Endothelial cell of umbilical vein (primary cell): ENCODE data around the gene ORM2. TPM values are rescaled to one million over a fixed set of nuclear protein-coding genes. Genes with fewer than 3 reads are reported as not detected.

Source experiments
- BruUV-seq: library from RNA; stranded (reverse); fragments of 400-500 nt; replicated peaks from 2 replicates; lab custom pipeline; 2021; lab: Mats Ljungman, UMichigan
- CTCF ChIA-PET: fragments of 300-600, 350-600 bp; sonication (Branson Sonifier 250); formaldehyde crosslinking; loops from one replicate; lab custom pipeline; 2021; ENCODE audit warnings: antibody characterized with exemption, inconsistent platforms; lab: Charles Lee
- POLR2A ChIA-PET: fragments of 300-600, 350-600 bp; sonication (Branson Sonifier 250); formaldehyde crosslinking; loops from one replicate; lab custom pipeline; 2021; ENCODE audit warnings: antibody characterized with exemption, inconsistent platforms; lab: Charles Lee
- DNase-seq: peaks from one replicate; pipeline ENCODE4 v3.0.0-alpha.2; 2011; ENCODE audit warnings: low read depth, low spot score
- FAIRE-seq: peaks from 2 replicates; lab custom pipeline; 2011; peaks lifted over from hg19 to GRCh38; lab: Jason Lieb, UNC
- H2AFZ ChIP-seq: 2 replicates; pipeline ENCODE4 v1.6.0; 2012; ENCODE audit warnings: low read depth, low read length, control low read depth, inconsistent platforms
- H3K27ac ChIP-seq: 2 replicates; pipeline ENCODE4 v1.5.1; 2011; ENCODE audit warnings: low read depth, mild to moderate bottlenecking, control low read depth, low read length, moderate library complexity; ENCODE audit not compliant: insufficient read depth
- H3K27me3 ChIP-seq, 2 experiments: 2 replicates each; pipeline versions ENCODE4 v1.6.0 to v1.6.1; 2011; ENCODE audit warnings: low read length in 2 of 2, mixed read lengths in 1 of 2; ENCODE audit not compliant: control insufficient read depth in 2 of 2, insufficient read depth in 2 of 2
- H3K36me3 ChIP-seq, 2 experiments: 2 replicates in 1 of 2; 3 replicates in 1 of 2; pipeline ENCODE4 v1.5.1; 2011; ENCODE audit warnings: low read length in 2 of 2, mild to moderate bottlenecking in 1 of 2, moderate library complexity in 1 of 2; ENCODE audit not compliant: control insufficient read depth in 2 of 2, insufficient read depth in 2 of 2; ENCODE audit errors: extremely low read depth in 1 of 2
- H3K4me1 ChIP-seq: 3 replicates; pipeline ENCODE4 v1.5.1; 2011; ENCODE audit warnings: mild to moderate bottlenecking, low read length; ENCODE audit not compliant: control insufficient read depth, insufficient read depth; ENCODE audit errors: extremely low read depth
- H3K4me2 ChIP-seq: 2 replicates; pipeline ENCODE4 v1.6.1; 2011; ENCODE audit warnings: low read length, control low read depth, mixed read lengths; ENCODE audit not compliant: insufficient read depth
- H3K4me3 ChIP-seq, 3 experiments: fragments of 200-600 bp in 1 of 3; sonication (generic), shearing (Covaris generic) in 1 of 3; replicated peaks in 1 of 3; 2 replicates each; pipeline ENCODE4 v1.5.1; 2011 to 2016; ENCODE audit warnings: control low read depth in 3 of 3, low read length in 3 of 3, mild to moderate bottlenecking in 2 of 3, inconsistent platforms in 1 of 3, low read depth in 1 of 3, moderate library complexity in 1 of 3; ENCODE audit not compliant: insufficient read depth in 1 of 3
- H3K79me2 ChIP-seq: 2 replicates; pipeline ENCODE4 v1.6.0; 2012; ENCODE audit warnings: low read length, inconsistent platforms; ENCODE audit not compliant: control insufficient read depth, insufficient read depth
- H3K9ac ChIP-seq: replicated peaks from 2 replicates; pipeline ENCODE3; 2011; ENCODE audit warnings: low read length, control low read depth; ENCODE audit not compliant: insufficient read depth; ENCODE audit errors: extremely low read depth
- H3K9me1 ChIP-seq: replicated peaks from 3 replicates; pipeline ENCODE4 v1.6.0; 2011; ENCODE audit warnings: mild to moderate bottlenecking, low read length; ENCODE audit not compliant: control insufficient read depth, insufficient read depth; ENCODE audit errors: extremely low read depth
- H3K9me3 ChIP-seq: replicated peaks from 2 replicates; pipeline ENCODE4 v1.5.1; 2012; ENCODE audit warnings: low read length, inconsistent platforms; ENCODE audit not compliant: control insufficient read depth, insufficient read depth
- H4K20me1 ChIP-seq: replicated peaks from 2 replicates; pipeline ENCODE3; 2011; ENCODE audit warnings: mild to moderate bottlenecking, low read length; ENCODE audit not compliant: control insufficient read depth, insufficient read depth; ENCODE audit errors: extremely low read depth
- CTCF ChIP-seq, 2 donors: IDR thresholded peaks; 1 replicate in 1 of 2; 2 replicates in 1 of 2; pipeline ENCODE4 v1.5.1; 2011; ENCODE audit warnings: low read length in 2 of 2, mild to moderate bottlenecking in 2 of 2, moderate library complexity in 2 of 2, control low read depth in 1 of 2, inconsistent platforms in 1 of 2, low read depth in 1 of 2; ENCODE audit not compliant: insufficient read depth in 1 of 2; ENCODE audit errors: extremely low read depth in 1 of 2
- EZH2 ChIP-seq: IDR thresholded peaks from 2 replicates; pipeline ENCODE4 v1.6.1; 2012; ENCODE audit warnings: borderline replicate concordance, low read depth, mild to moderate bottlenecking, moderate library complexity, low read length, inconsistent platforms; ENCODE audit not compliant: severe bottlenecking
- FOS ChIP-seq: IDR thresholded peaks from 2 replicates; pipeline ENCODE4 v1.6.1; 2011; ENCODE audit warnings: mild to moderate bottlenecking, low read length, moderate library complexity, borderline replicate concordance; ENCODE audit not compliant: insufficient read depth
- GATA2 ChIP-seq: IDR thresholded peaks from 2 replicates; pipeline ENCODE4 v1.7.0; 2011; ENCODE audit warnings: low read depth, mild to moderate bottlenecking, moderate library complexity, mixed read lengths, low read length; ENCODE audit not compliant: insufficient read length, insufficient read depth
- JUN ChIP-seq: IDR thresholded peaks from 2 replicates; pipeline ENCODE4 v1.6.1; 2011; ENCODE audit warnings: borderline replicate concordance, low read depth; ENCODE audit not compliant: insufficient read length, insufficient read depth
- MAX ChIP-seq: IDR thresholded peaks from 2 replicates; pipeline ENCODE4 v1.6.1; 2011; ENCODE audit not compliant: insufficient read depth, insufficient read length
- MYC ChIP-seq: IDR thresholded peaks from one replicate; pipeline ENCODE4 v1.6.1; 2011; ENCODE audit warnings: mild to moderate bottlenecking, low read depth, low read length
- dilution Hi-C: fragments of 300-500 bp; cut with MboI; formaldehyde crosslinking; loops from one replicate; pipeline ENCODE4 v1.15.0; 2019; ENCODE audit warnings: low sequenced_read_pairs; ENCODE audit not compliant: extremely low pct_ligation_motif_present
- intact Hi-C: fragments of 100-400 bp; cut with micrococcal nuclease; formaldehyde crosslinking; loops from one replicate; pipeline ENCODE4 v1.10.0; 2022
- polyA plus RNA-seq, 4 experiments: library from polyadenylated mRNA; depleted of rRNA in 3 of 4; stranded (reverse) in 3 of 4; unstranded in 1 of 4; fragments of >200 nt; gene quantifications; 2 replicates each; pipeline versions ENCODE4 v1.2.1 to v1.2.3, GENCODE V29; 2011 to 2012; ENCODE audit warnings: missing spikeins in 1 of 4
- total RNA-seq: library from RNA; stranded (reverse); gene quantifications from 2 replicates; pipeline ENCODE4 v1.2.3, GENCODE V29; 2021

The ORM2 gene
- total and polyA plus RNA-seq, 2 donors (not counting 3 experiments of a cell fraction or from before 2014, with no cell fraction given): not detected

- no peaks in the 10 kb centered on the region for H3K4me1 ChIP-seq
- H3K4me2 ChIP-seq: no peak overlapping the region
- no peak overlapping the region for H2AFZ ChIP-seq
- no peak overlapping the region for H3K27ac ChIP-seq
- ChIA-PET POLR2A (no interaction called here), CTCF (no interaction called here)
- DNase-seq (no peak), FAIRE-seq (no peak)
- no peaks in the 10 kb centered on the region for H3K9me3 ChIP-seq
- peaks cover 11 to 50% of the 10 kb centered on the region in 2 experiments for H3K36me3 ChIP-seq
- no peaks in the 10 kb centered on the region for H4K20me1 ChIP-seq
- dilution Hi-C loops: no loop called here
- intact Hi-C loops: no loop called here
- no TSS peak for BruUV-seq
- no peaks in the 10 kb centered on the region for H3K79me2 ChIP-seq
- H3K9me1 ChIP-seq: no peaks in the 10 kb centered on the region
- H3K4me3 ChIP-seq: no peak overlapping the region
- no peak overlapping the region for H3K9ac ChIP-seq
- no peak for TF ChIP-seq GATA2
- no peak for TF ChIP-seq MYC
- no peak for TF ChIP-seq FOS
- TF ChIP-seq CTCF (IDR thresholded peaks at IDR 0.05; ENCODE audit: extremely low read depth in 1 of 2, insufficient read depth in 1 of 2, low read depth in 1 of 2, low read length in 2 of 2): no peak
- no peak for TF ChIP-seq JUN
- TF ChIP-seq EZH2: no peak
- no peak for TF ChIP-seq MAX
- no peaks in the 10 kb centered on the region for H3K27me3 ChIP-seq
Observed at GRCh38 chr9:114359801-114360200, 30.1 kb downstream of the ORM2 start.
